SK-N-MC (cell line): ENCODE results near the gene HAS3.

ENCODE experiments used
- EZH2 ChIP-seq: fragments of 200-600 bp; sonication (generic); IDR thresholded peaks from one replicate; pipeline ENCODE4 v1.6.1; 2017; ENCODE audit warnings: antibody characterized with exemption
- FOXP2 ChIP-seq: optimal IDR thresholded peaks from 2 replicates; pipeline ENCODE3; 2011; ENCODE audit warnings: mild to moderate bottlenecking, moderate library complexity; ENCODE audit not compliant: insufficient read depth; ENCODE audit errors: extremely low read length, control extremely low read depth
- POLR2AphosphoS5 ChIP-seq: IDR thresholded peaks from 2 replicates; pipeline ENCODE4 v1.6.1; 2012; ENCODE audit warnings: mild to moderate bottlenecking, low read depth, low read length, borderline replicate concordance

GRCh38 chr16:69084289-69084688, 21.2 kb upstream of the HAS3 start:
- TF ChIP-seq EZH2 = no peak
- TF ChIP-seq POLR2AphosphoS5 = no peak
- TF ChIP-seq FOXP2 = no peak
